GM12864 (cell line): ENCODE measurements around the gene SLC2A10.

Experiments
- DNase-seq: peaks from one replicate; pipeline ENCODE4 v3.0.0-alpha.2; 2011; ENCODE audit warnings: low read depth
- H3K4me3 ChIP-seq: 2 replicates; pipeline ENCODE4 v1.5.1; 2011; ENCODE audit warnings: mild to moderate bottlenecking, low read depth, low read length, control low read depth
- TF ChIP-seq, protein P1 (sequence below): IDR thresholded peaks from 2 replicates; pipeline ENCODE4 v1.5.1; 2011; ENCODE audit warnings: low read depth, mild to moderate bottlenecking, moderate library complexity, low read length, control low read depth, inconsistent platforms; ENCODE audit errors: missing control alignments

Gene SLC2A10

DNA sequence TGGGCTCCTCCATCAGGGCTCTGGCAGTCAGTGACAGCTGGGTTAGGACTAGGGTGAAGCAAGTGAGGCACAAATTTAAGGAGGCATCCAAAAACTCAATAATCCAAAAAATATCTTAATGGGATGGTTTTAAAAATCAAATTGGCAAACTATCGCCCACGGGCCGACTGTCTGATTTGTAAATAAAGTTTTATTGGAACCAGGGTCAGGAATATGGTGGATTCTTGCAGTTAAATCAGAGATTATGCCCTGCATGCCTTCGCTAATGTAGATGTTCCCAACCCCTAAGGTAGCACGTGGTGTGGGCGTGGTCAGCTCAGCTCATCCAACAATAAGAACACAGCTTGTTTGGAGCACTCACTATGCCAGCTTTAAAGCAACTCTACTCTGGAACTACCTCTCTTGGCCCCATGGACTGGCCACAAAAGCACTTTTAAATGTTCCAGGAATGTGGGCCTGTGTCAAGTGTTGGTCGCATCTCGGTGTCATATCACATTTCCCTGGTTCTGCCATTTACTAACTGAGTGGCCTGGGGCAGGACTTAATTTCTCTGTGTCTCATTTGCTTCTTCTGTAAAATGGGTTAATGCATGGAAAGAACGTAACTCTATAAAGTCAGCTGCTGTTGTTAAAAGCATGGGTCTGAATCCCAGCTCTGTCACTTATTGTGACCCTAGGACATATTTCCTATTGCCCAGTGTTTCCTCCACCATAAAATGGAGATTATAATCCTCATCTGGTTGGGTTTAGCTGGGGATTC is 27.2 kb upstream of the SLC2A10 start:
- no peak for DNase-seq
- TF ChIP-seq, protein P1, sequence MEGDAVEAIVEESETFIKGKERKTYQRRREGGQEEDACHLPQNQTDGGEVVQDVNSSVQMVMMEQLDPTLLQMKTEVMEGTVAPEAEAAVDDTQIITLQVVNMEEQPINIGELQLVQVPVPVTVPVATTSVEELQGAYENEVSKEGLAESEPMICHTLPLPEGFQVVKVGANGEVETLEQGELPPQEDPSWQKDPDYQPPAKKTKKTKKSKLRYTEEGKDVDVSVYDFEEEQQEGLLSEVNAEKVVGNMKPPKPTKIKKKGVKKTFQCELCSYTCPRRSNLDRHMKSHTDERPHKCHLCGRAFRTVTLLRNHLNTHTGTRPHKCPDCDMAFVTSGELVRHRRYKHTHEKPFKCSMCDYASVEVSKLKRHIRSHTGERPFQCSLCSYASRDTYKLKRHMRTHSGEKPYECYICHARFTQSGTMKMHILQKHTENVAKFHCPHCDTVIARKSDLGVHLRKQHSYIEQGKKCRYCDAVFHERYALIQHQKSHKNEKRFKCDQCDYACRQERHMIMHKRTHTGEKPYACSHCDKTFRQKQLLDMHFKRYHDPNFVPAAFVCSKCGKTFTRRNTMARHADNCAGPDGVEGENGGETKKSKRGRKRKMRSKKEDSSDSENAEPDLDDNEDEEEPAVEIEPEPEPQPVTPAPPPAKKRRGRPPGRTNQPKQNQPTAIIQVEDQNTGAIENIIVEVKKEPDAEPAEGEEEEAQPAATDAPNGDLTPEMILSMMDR: no peak
- H3K4me3 ChIP-seq: no peak overlapping the region

DNA sequence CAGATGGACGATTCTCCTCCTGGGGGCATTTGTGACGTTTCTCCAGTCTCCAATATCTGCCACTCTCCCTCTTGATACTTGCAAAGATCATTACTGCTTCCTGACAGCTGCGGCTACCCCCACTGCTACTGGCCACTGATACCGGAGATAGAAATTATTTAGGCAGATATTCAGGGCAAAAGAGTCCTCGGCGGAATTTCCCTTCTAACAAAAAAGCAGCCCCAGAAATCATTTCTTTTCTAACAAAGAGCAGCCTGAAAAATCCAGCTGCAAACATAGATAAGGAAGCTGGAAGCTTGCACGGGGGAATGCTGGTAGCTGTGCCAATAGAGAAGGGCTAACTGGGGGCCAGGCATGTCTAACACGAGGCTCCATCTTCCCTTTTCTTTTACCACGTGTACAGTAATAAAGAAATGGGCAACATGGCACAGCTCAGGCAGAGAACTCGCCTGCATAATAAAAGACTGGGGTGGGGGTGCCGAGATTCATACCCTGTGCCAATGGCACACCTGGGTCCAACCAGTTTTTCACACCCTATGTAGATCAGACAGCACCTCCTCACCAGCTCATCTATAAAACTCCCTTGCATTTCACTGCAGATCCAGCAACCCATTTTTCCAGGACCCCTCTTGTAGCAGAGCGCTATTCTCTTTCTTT is 26.3 kb upstream of the SLC2A10 start:
- TF ChIP-seq, protein P1: no peak
- DNase-seq: no peak
- H3K4me3 ChIP-seq: no peak overlapping the region

DNA sequence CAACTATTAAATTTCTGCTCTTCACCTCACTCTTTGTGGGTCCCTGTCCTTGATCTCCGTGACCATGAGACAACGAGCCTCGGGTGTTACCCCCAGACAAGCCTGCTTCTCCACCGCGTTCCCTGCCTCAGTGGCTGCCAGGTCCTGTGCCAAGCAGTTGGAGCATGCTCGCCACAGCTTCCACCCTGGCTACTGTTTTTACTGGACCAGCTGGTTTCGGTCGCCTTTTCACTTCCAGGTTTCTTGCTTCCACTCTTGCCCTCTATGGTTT is 25.8 kb upstream of the SLC2A10 start:
- TF ChIP-seq, protein P1: no peak
- DNase-seq: no peak
- no peak overlapping the region for H3K4me3 ChIP-seq

DNA sequence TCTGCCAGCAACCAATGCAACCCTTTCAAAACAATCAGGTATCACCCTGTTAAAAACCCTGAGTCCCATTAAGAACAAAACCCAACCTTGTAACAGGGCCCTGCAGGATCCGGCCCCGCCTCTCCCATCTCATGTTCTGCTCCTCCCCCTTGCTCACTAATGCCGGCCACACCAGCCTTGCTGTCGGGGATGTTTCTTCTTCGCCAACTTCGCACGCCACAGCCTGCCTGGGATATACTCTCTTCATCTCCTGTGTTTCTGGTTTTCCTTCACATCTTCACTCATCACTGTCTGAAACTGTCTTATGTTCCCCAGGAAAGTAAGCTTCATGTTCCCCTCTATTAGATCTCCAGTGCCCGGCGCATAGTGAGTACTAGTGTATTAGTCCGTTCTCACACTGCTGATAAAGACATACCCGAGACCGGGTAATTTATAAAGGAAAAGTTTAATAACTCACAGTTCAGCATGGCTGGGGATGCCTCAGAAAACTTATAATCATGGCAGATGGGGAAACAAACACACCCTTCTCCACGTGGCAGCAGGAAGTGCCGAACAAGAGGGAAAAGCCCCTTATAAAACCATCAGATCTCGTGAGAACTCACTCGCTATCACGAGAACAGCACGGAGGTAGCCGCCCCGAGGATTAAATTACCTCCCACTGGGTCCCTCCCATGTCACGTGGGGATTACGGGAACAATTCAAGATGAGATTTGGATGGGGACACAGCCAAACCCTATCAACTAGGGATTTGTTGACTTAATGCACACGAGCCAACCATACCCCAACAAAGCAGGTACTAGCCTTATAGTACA is 25.3 kb upstream of the SLC2A10 start:
- H3K4me3 ChIP-seq: no peak overlapping the region
- TF ChIP-seq, protein P1: no peak
- no peak for DNase-seq

DNA sequence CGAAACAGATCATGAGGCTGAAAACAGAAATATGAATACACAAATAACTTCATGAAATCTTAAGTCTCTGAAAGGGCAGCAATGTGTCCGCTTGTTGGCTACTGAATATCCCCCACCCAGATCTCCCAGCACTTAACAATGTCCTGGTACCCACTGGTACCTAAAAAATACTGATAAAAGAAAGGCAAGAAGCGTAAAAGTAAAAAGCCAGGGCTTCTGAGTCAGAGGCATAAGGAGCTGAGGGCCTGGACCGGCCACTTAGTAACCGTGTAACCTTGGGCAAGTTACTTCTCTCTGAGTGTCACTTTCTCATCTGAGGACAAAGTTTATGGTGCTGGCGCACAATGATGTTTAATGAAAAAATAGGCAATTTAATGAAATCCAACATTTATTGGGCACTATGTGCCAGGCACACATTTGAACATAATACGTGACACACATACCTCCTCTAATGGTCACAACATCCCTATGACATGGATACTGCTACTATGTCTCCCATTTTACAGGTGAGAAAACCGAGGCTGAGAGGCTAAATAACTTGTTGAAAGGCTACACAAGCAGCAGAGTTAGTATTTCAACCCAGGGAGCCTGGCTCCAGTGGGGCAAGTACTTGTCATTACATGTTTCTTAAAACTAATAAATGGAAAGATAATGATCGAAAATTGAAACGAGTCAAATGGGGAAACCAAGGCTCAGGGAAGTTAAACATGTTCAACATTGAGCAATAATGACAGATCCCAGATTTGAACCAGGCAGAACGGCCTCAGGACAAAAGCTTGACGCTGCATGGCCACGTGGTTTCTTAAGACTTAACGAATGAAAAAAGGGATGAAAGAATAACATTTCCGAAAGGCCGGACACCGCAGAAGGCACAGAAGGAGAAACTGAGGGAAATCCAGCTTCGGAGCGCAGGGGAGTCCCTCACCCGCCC is 21.0 kb upstream of the SLC2A10 start:
- TF ChIP-seq, protein P1: no peak
- no peak for DNase-seq
- H3K4me3 ChIP-seq: peak overlapping the region; percentile 85

DNA sequence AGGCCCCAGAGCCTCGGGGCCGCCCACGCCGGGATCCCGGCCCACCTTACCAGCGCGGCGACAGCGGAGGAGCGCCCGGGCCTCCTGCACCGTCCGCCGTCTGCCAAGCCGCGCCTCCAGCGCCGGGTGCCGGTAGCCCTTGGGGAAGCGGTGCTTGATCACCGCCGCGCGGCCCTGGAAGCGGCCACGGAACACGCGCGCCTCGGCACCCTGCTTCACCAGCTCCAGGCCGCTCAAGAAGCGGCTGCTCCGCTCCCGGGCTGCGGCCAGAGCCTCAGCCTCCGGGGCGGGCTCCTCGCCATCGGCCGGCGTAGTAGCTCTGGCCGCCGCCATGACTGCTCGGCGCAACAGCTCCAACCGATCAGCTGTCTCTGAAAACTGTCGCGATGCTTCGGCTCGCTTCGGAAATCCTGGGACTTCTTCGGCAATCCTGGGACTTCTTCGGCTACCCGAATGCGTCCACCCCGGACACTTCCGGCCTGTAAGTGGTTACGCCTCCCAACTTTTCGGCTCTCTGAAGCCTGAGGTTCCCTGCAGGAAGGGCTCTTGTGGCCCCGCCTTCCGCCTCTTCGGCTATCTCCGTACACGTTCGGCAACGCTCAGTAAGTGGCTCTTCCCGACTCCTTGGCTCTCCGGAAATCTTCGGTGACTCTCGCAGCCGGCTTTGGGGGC is 20.2 kb upstream of the SLC2A10 start, which contains the start of gene TP53RK:
Gene TP53RK (minus strand): TSS at position 363 of the 672 bp plus-strand sequence. CDS start 30 bp downstream, at position 333.
- peak within 1 kb of the TSS; percentile 85 for H3K4me3 ChIP-seq
- TF ChIP-seq, protein P1: peak; percentile 38
- peak; percentile 97 for DNase-seq
